Osteoblast (primary cell): Measurements from ENCODE around the gene IFFO2. TPM values are rescaled to one million over a fixed set of nuclear protein-coding genes. Genes with fewer than 3 reads are reported as not detected.

Experiments used
- DNase-seq: peaks from one replicate; pipeline ENCODE4 v3.0.0; 2011; ENCODE audit warnings: low spot score, mixed read lengths; ENCODE audit not compliant: insufficient read length; ENCODE audit errors: missing footprints
- H2AFZ ChIP-seq: 2 replicates; pipeline ENCODE4 v1.6.0; 2011; ENCODE audit warnings: mild to moderate bottlenecking, low read length
- H3K27ac ChIP-seq: 2 replicates; pipeline ENCODE4 v1.5.1; 2011; ENCODE audit warnings: mild to moderate bottlenecking, low read depth, low read length, moderate library complexity
- H3K27me3 ChIP-seq: 2 replicates; pipeline ENCODE4 v1.6.0; 2012; ENCODE audit warnings: mild to moderate bottlenecking, control low read depth, inconsistent platforms, low read length, moderate library complexity; ENCODE audit not compliant: insufficient read depth
- H3K36me3 ChIP-seq: 2 replicates; pipeline ENCODE4 v1.5.1; 2011; ENCODE audit warnings: mild to moderate bottlenecking, low read length, control low read depth, moderate library complexity; ENCODE audit not compliant: insufficient read depth
- H3K4me1 ChIP-seq: 2 replicates; pipeline ENCODE4 v1.5.1; 2011; ENCODE audit warnings: mild to moderate bottlenecking, low read length, control low read depth, moderate library complexity; ENCODE audit not compliant: insufficient read depth
- H3K4me2 ChIP-seq: 2 replicates; pipeline ENCODE4 v1.6.0; 2011; ENCODE audit warnings: mild to moderate bottlenecking, low read length; ENCODE audit not compliant: insufficient read depth
- H3K4me3 ChIP-seq: fragments of 200-600 bp; sonication (generic); 3 replicates; pipeline ENCODE4 v1.5.1; 2012; ENCODE audit warnings: mild to moderate bottlenecking, low read length, inconsistent platforms; ENCODE audit not compliant: insufficient read depth
- H3K79me2 ChIP-seq: 2 replicates; pipeline ENCODE4 v1.6.0; 2012; ENCODE audit warnings: mild to moderate bottlenecking, low read length, control low read depth, inconsistent platforms; ENCODE audit not compliant: insufficient read depth
- H3K9me3 ChIP-seq: 2 replicates; pipeline ENCODE4 v1.5.1; 2011; ENCODE audit warnings: low read depth, low read length, control low read depth
- H4K20me1 ChIP-seq: 2 replicates; pipeline ENCODE4 v1.6.0; 2012; ENCODE audit warnings: mild to moderate bottlenecking, low read length, control low read depth; ENCODE audit not compliant: insufficient read depth
- CTCF ChIP-seq: IDR thresholded peaks from 2 replicates; pipeline ENCODE4 v1.5.1; 2011; ENCODE audit warnings: mild to moderate bottlenecking, low read depth, low read length, moderate library complexity; ENCODE audit errors: extremely low read depth
- total RNA-seq: library from RNA; depleted of rRNA; stranded (reverse); fragments of >200 nt; gene quantifications from 2 replicates; pipeline ENCODE4 v1.2.3, GENCODE V29; 2012

IFFO2 gene
- total RNA-seq, 1 donor = 10.9 TPM

DNA sequence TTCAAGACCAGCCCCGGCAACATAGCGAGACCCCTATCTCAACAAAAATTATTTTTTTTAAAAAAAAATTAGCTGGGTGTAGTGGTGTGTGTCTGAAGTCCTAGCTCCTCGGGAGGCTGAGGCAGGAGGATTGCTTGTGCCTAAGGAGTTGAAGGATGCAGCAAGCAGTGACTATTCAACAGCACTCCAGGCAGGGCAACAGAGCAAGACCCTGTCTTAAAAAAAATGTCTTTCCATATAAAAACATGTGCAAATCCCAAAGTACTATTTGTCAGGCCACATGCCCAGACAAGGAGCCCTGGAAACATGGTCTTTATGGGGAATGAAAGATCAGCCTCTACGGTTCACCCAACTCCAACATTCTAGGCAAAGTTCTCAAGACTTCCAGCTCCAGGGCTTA lies 13.3 kb downstream of the IFFO2 start:
- Histone ChIP-seq H3K4me3 (no peak overlapping the region), H4K20me1 (peaks cover 26% of the 10 kb centered on the region), H2AFZ (no peak overlapping the region), H3K9me3 (no peaks in the 10 kb centered on the region), H3K27me3 (no peaks in the 10 kb centered on the region), H3K4me1 (peaks cover 35% of the 10 kb centered on the region), H3K79me2 (peaks cover 93% of the 10 kb centered on the region), H3K27ac (no peak overlapping the region), H3K4me2 (no peak overlapping the region), H3K36me3 (peaks cover 5% of the 10 kb centered on the region)
- no peak for TF ChIP-seq CTCF
- DNase-seq = peak; percentile 8

DNA sequence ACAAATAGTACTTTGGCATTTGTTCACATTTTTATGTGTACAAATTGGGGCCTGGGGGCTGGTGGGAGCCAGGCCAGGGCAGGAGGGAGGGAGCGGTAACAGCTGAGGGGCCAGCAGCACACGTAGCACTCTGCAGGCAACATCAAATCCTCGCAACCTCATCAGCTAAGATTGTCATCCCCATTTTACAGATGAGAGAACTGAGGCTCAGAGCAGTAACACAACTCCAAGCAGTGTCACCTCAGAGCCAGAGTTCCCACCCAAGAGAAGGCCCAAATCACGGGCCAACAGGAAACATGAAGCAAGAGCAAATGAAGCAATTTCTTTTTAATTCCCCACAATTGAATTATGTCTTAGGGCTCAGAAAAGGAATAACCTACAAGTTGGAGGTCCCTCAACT lies 14.1 kb downstream of the IFFO2 start:
- Histone ChIP-seq H3K79me2 (peaks cover 93% of the 10 kb centered on the region), H3K4me3 (no peak overlapping the region), H3K36me3 (peaks cover 5% of the 10 kb centered on the region), H3K27ac (peak overlapping the region; percentile 89), H3K27me3 (no peaks in the 10 kb centered on the region), H3K4me2 (no peak overlapping the region), H3K9me3 (no peaks in the 10 kb centered on the region), H4K20me1 (peaks cover 34% of the 10 kb centered on the region), H3K4me1 (peaks cover 34% of the 10 kb centered on the region), H2AFZ (no peak overlapping the region)
- DNase-seq = no peak
- no peak for TF ChIP-seq CTCF

- peaks cover 34% of the 10 kb centered on the region for H3K4me1 ChIP-seq
- peak overlapping the region; percentile 29 for H3K4me2 ChIP-seq
- peaks cover 93% of the 10 kb centered on the region for H3K79me2 ChIP-seq
- H4K20me1 ChIP-seq = peaks cover 42% of the 10 kb centered on the region
- H3K9me3 ChIP-seq = no peaks in the 10 kb centered on the region
- H2AFZ ChIP-seq = peak overlapping the region; percentile 28
- H3K27ac ChIP-seq = peak overlapping the region; percentile 89
- peak; percentile 98 for DNase-seq
- peak overlapping the region; percentile 7 for H3K4me3 ChIP-seq
- H3K36me3 ChIP-seq = peaks cover 5% of the 10 kb centered on the region
- no peak for TF ChIP-seq CTCF
- no peaks in the 10 kb centered on the region for H3K27me3 ChIP-seq
Observed at GRCh38 chr1:18941221-18942141, 15.0 kb downstream of the IFFO2 start.

- H3K4me2 ChIP-seq = peak overlapping the region; percentile 1
- peaks cover 49% of the 10 kb centered on the region for H4K20me1 ChIP-seq
- H2AFZ ChIP-seq = no peak overlapping the region
- peaks cover 5% of the 10 kb centered on the region for H3K36me3 ChIP-seq
- no peaks in the 10 kb centered on the region for H3K9me3 ChIP-seq
- H3K4me3 ChIP-seq = no peak overlapping the region
- no peaks in the 10 kb centered on the region for H3K27me3 ChIP-seq
- H3K79me2 ChIP-seq = peaks cover 92% of the 10 kb centered on the region
- TF ChIP-seq CTCF = no peak
- peak overlapping the region; percentile 89 for H3K27ac ChIP-seq
- DNase-seq = peak; percentile 84
- peaks cover 34% of the 10 kb centered on the region for H3K4me1 ChIP-seq
Observed at GRCh38 chr1:18940303-18941020, 16.0 kb downstream of the IFFO2 start.
